GM10248 (cell line): ENCODE results near the gene ANKRD31.

Experiments used
- CTCF ChIA-PET: fragments of 300-600 bp; sonication (Branson Sonifier 250); formaldehyde crosslinking; extraction: SDS; loops from one replicate; lab custom pipeline; 2021; ENCODE audit warnings: antibody characterized with exemption; lab: Yijun Ruan, JAX
- POLR2A ChIA-PET: fragments of 350-650 bp; sonication (Branson Sonifier 250); formaldehyde crosslinking; extraction: SDS; loops from one replicate; lab custom pipeline; 2020; ENCODE audit warnings: antibody characterized with exemption; lab: Yijun Ruan, JAX
- DNase-seq: peaks from one replicate; pipeline ENCODE4 v3.0.0; 2012; ENCODE audit errors: extremely low spot score
- TF ChIP-seq, protein P1 (sequence below): IDR thresholded peaks from 2 replicates; pipeline ENCODE4 v1.5.1; 2012; ENCODE audit warnings: mild to moderate bottlenecking, low read depth; ENCODE audit errors: extremely low read depth, missing control alignments, control extremely low read depth

ANKRD31 gene

GRCh38 chr5:75202935-75203334 is 33.7 kb downstream of the ANKRD31 start:
- ChIA-PET CTCF (interaction anchor here (0.9 kb wide), 1 partner anchor 10 kb away, joined by 3 read pairs; no protein-coding TSS in a partner anchor), POLR2A (no interaction called here)
- TF ChIP-seq, protein P1, sequence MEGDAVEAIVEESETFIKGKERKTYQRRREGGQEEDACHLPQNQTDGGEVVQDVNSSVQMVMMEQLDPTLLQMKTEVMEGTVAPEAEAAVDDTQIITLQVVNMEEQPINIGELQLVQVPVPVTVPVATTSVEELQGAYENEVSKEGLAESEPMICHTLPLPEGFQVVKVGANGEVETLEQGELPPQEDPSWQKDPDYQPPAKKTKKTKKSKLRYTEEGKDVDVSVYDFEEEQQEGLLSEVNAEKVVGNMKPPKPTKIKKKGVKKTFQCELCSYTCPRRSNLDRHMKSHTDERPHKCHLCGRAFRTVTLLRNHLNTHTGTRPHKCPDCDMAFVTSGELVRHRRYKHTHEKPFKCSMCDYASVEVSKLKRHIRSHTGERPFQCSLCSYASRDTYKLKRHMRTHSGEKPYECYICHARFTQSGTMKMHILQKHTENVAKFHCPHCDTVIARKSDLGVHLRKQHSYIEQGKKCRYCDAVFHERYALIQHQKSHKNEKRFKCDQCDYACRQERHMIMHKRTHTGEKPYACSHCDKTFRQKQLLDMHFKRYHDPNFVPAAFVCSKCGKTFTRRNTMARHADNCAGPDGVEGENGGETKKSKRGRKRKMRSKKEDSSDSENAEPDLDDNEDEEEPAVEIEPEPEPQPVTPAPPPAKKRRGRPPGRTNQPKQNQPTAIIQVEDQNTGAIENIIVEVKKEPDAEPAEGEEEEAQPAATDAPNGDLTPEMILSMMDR = no peak

GRCh38 chr5:75200776-75201175 is 35.9 kb downstream of the ANKRD31 start:
- ChIA-PET POLR2A (no interaction called here), CTCF (no interaction called here)
- TF ChIP-seq, protein P1 = no peak
- DNase-seq = no peak

More at GRCh38 chr5:75202935-75203334, 33.7 kb downstream of the ANKRD31 start:
- DNase-seq = no peak

- ChIA-PET CTCF (interaction anchor here (0.8 to 1.1 kb wide), 2 partner anchors 9 to 13 kb away, joined by 3 to 5 read pairs; no protein-coding TSS in a partner anchor), POLR2A (no interaction called here)
- no peak for DNase-seq
These were observed 36.7 kb downstream of the ANKRD31 start for GRCh38 chr5:75199946-75200345.

DNA sequence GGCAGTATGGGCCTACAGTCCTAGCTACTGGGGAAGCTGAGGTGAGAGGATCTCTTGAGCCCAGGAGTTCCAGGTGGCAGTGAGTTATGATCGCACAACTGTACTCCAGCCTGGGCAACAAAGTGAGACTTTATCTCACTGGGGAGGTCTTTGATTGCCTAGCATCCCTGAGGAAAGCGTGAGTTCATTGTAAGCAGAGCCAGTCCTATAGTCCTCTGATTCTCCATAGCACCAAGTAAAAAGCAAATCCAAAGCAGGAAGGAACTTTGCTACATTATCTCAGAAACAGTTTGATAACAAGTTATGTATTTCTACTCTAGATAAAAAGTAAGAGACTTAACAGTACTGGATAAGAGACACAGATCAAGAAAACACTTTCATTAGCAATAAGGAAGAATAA is 37.6 kb downstream of the ANKRD31 start:
- TF ChIP-seq, protein P1 = no peak
- POLR2A ChIA-PET = no interaction called here

More at GRCh38 chr5:75199946-75200345, 36.7 kb downstream of the ANKRD31 start:
- TF ChIP-seq, protein P1 = no peak

DNA sequence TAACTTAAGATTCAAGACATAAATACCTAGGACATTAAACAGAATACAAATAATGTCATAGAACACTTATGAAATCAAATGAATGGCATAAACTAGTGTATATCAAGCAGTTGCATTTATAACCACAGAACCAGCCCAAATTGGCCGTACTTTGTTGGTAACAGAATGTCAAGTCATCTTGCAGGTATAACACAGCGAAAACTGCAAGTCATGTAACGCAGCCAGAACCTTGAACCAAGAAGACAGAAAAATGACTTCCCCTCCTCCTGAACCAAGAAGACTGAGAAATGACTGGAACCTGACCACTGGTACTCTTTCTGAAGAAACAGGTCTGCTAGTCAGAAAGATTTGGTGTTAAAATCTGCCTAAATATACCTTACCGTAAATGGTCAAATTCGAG is 38.9 kb downstream of the ANKRD31 start:
- POLR2A ChIA-PET = no interaction called here
- DNase-seq = no peak
- CTCF ChIA-PET = no interaction called here
- TF ChIP-seq, protein P1 = no peak

More for the DNA sequence above, 37.6 kb downstream of the ANKRD31 start:
- CTCF ChIA-PET = interaction anchor here (1.1 kb wide), 1 partner anchor 14 kb away, joined by 5 read pairs; no protein-coding TSS in a partner anchor
- DNase-seq = no peak

DNA sequence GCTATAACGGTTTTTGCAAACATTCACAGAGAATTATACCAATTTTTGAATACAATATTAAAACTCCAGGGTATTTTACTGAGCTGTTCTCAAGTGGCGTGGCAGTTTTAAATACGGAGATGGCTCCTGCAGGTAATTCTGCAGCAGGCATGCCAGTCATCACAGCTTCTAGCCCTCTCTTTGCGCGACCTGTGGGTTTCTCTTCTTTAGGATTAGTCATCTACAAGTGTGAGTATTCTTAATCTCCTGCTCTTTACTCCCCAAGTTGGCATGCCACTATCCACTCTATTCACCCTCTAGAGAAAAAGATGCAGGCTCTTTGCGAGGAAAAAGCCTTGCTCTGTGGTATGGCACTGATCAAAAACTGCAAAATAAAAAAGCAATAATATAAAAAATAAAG is 43.9 kb downstream of the ANKRD31 start:
- no peak for DNase-seq
- CTCF ChIA-PET = interaction anchor here (1.0 kb wide), 1 partner anchor 10 kb away, joined by 3 read pairs; no protein-coding TSS in a partner anchor
- TF ChIP-seq, protein P1 = no peak
- POLR2A ChIA-PET = no interaction called here

DNA sequence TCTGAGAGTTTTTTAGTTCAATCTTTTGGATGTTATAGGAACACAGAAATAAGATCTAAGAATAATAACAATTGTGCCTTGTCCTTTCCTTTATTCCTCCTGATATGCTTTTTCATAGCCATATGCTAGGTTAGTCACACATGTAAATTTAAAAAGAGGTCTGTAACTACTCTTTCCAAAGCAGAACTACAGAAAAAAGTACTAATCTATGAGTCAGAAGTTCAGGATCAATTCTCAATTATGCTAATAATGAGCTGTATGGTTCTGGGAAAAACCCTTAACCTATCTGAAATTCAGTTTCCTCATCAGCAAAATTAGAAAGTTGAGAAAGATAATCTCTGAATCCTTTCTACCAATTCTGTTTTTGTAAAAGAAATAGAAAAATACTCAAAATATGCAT is 44.4 kb downstream of the ANKRD31 start:
- no peak for DNase-seq
- TF ChIP-seq, protein P1 = no peak
- POLR2A ChIA-PET = no interaction called here
- CTCF ChIA-PET = no interaction called here
